Germinal center (tissue), 1 donor: ENCODE measurements around the gene BOLA1.
"Not testable (repeated sequence)": the region's sequence is repeated elsewhere in the genome, so short reads cannot be mapped to it uniquely, and the experiment has no call there.

Experiments
- DNase-seq: peaks from one replicate; pipeline ENCODE4 v3.0.0; 2012; ENCODE audit warnings: mixed read lengths, low spot score

The BOLA1 gene

GRCh38 chr1:149931212-149931790, 31.9 kb downstream of the BOLA1 start:
- no peak for DNase-seq

DNA sequence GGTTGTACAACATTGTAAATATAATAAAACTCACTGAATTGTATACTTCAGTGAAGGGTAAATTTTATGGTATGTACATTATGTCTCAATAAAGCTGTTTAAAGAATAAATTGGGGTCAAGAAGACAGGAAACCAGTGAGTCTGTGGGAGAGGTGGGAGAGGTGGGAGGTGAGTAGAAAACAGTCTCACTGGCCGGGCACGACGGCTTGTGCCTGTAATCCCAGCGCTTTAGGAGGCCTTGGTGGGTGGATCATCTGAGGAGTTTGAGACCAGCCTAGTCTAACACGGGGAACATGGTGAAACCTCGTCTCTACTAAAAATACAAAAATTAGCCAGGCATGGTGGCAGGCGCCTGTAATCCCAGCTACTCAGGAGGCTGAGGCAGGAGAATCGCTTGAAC, 33.1 kb downstream of the BOLA1 start:
- no peak for DNase-seq

- DNase-seq, result no peak
Observed at GRCh38 chr1:149933208-149933607, 33.8 kb downstream of the BOLA1 start.

GRCh38 chr1:149934356-149934755, 35.0 kb downstream of the BOLA1 start:
- DNase-seq, result no peak

GRCh38 chr1:149936170-149936991, 37.0 kb downstream of the BOLA1 start, which contains the start of gene MTMR11:
Gene MTMR11 (minus strand): TSS chr1:149936879. CDS start chr1:149936647, 232 bp downstream.
- no peak for DNase-seq

DNA sequence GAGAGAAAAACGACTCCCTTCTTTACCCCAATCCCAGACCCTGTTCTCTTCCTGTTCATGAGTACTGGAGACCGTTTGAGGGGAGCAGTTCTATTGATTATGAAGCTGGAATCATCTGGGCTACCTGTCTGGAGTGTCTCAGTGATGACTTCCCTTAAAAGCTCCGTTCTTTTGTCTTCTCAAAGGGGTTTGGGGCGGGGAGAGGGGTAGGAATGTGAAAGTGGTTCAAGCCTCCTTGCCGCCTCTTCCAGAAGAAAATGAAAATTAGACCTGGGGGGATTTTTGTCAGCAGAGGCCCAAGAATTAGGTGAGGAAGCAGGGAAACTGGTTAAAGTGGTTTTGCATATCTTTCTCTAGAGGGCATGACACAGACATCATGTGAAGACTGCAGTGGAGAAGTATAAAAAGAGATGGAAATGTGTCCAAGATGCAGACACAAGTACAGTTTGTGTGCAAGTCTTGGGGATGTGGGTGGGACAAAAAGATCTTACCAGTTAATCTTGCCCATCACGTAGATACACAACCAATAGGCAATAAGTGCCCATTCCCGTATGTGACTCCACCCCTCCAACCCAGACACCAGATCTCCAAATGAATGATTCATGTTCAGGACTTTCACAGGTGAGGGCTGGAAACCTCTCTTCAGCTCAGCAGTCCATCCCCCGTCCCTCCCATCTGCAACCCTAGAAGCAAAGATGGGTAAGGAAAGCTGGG, 37.8 kb downstream of the BOLA1 start:
- DNase-seq, result no peak

GRCh38 chr1:149937759-149938158, 38.4 kb downstream of the BOLA1 start:
- no peak for DNase-seq

DNA sequence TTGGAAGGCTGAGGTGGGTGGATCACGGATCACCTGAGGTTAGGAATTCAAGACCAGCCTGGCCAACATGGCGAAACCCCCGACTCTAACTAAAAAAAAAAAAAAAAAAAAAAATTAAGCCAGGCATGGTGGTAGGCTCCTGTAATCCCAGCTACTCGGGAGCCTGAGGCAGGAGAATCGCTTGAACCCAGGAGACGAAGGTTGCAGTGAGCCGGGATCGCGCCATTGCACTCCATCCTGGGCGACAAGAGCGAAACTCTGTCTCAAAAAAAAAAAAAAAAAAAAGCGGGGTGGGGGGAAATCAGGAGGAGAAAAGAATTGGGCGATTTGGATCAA, 39.3 kb downstream of the BOLA1 start:
- not testable (repeated sequence) for DNase-seq

GRCh38 chr1:149940427-149940826, 41.1 kb downstream of the BOLA1 start:
- DNase-seq, result no peak

DNA sequence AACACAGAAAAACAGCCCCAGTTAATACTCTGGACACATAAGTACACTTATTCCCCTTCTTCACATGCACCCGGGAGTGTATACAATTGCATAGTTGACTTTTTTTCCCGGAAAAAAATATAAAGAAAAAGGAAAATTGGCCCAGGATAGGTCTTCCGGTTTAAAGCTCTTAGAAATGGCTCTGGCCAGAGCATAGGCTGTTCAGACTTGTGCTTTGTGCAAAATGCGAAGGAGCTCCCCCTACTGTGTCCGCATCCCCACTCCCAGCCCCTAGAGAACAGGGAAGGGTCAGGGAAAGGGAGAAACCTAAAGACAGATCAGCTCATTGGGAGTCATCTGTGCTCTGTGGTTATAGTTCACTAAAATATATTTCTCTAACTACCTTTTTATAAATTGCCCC, 42.8 kb downstream of the BOLA1 start:
- no peak for DNase-seq

DNA sequence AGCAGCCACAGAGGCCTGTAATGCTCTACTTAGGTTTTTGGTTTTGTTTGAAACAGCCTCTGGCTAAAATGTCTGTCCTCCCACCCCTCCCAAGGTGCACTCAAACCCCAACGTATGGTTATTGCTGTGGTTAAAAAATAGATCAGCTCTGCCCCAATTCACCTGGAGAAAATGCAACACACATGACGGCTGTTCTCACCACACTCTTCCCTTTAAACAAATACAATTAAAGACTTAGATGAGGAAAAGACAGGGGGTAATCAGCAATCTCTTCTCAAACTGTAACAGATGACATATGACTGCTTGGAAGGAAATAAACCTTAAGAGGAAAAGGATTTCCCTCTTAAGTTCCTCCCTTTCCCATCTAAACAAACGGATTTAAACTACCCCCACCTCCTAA, 43.5 kb downstream of the BOLA1 start:
- DNase-seq, result no peak

DNA sequence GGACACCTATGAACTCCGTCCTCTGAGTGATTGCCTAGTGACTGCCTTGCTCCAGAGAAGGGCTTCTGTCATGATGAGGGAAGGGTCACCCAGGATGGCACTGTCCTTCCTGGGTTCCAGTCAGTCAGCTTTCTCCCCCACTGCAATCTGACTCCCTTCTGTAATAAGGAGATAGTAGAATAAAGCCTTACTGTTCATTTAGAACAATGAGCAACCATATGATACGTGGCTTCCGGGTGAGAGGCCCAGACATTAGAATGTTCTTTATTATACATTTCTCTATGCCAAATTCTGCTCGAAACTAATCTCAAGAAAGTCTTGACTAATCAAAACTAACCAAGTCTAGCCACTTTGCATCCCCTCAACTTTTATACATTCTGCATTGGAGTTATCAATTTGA, 45.8 kb downstream of the BOLA1 start:
- DNase-seq, result no peak

GRCh38 chr1:149949911-149950310, 50.5 kb downstream of the BOLA1 start:
- no peak for DNase-seq
